HG03575 (cell line): ENCODE results near the gene SMDT1.
"Not testable (repeated sequence)": the region's sequence is repeated elsewhere in the genome, so short reads cannot be mapped to it uniquely, and the experiment has no call there.

Source experiments
- ATAC-seq: cut with Tn5 transposase; IDR thresholded peaks from one replicate; pipeline ENCODE4 v1.9.1; 2021; ENCODE audit not compliant: unreplicated experiment, insufficient number of reproducible peaks, low FRiP score; ENCODE audit errors: extremely low read depth

SMDT1 gene

DNA sequence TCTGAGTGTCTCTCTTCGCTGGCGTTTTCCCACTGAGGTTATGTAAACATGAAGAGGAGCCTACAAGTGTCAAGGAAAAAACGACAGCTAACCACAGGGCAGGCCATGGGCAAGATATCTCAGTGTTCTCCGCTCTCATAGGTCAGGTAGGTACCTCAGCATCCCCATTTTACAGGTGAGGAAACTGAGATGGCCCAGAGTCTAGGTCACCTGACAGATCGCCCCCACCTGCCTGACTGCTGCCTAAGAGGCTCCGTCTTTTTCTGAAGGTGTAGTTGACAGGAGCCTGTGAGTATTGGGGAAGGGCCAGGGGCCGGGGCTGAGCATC, 11.9 kb downstream of the SMDT1 start:
- ATAC-seq = no peak

DNA sequence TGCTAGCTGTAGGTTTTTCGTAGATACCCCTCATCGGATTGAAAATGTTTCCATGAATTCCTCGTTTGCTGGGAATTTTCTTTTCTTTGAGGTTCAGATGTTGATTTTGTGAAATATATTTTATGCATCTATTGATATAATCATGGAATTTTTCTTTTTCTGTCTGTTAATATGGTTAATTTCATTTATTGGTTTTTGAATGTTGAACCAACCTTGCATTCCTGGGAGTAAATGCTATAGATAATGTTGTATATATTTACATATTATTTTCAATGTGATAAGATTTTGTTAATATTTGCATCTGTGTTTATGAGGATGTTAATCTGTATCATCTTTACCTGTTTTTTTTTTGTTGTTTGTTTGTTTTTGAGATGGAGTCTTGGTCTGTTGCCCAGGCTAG, 21.7 kb downstream of the SMDT1 start:
- ATAC-seq = no peak

DNA sequence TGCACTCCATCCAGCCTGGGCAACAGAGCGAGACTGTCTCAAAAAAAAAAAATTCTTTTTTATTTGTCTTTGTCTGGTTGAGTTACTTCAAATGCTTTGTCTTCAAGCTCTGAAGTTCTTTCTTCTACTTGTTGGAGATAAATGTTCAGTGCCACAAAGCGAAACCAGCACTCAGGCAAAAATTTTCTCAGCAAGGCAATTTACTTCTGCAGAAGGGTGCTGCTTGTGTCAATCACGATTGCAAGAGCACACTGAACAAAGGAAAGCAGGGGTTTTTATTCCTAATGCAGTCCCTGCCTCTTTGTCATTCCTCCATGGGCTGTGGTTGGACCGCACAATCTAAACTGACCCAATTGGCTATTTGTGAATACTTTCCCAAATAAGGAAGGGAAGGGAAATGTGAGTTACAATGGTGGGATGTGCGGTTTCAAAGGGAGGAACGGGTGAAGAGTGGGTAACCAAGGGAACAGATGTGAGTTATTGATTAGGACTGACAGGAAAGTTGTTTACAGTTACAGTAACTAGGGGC, 24.9 kb downstream of the SMDT1 start:
- ATAC-seq = not testable (repeated sequence)

DNA sequence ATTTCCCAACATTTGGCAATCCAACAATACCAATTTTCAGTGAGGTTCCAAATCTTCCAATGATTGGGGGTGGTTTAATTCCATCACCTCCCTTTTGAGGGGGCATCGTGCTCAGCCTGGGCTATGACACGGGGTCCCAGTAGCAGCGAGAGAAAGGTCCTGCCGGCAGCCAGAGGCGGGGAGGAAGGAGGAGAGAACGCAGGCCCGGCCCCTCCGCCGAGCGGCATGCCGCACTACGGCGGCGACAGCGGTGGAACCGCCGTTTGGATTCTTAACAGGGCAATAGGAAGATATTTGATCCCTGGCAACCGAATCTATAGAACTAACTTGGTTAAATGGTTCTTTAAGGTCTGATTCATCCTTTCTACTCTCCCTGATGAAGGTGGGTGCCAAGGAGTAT, 29.3 kb downstream of the SMDT1 start:
- ATAC-seq = no peak

DNA sequence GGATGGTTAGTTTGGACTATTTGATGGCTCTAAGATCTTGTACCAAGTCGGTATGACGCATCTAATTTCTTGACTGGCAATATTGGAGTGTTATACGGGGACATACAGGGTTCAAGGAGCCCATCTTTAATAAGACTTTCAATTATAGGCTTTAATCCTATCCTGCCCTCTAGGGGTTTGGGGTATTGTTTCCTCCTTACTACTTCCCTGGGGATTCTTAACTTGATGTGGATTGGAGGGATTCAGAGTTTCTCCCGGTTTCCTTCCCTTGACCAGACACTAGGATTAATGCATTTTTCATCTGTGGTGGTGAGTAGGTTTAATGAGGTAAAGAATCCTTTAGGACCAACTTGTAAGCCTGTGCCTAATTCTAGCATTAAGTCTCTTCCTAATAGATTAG, 32.3 kb downstream of the SMDT1 start:
- no peak for ATAC-seq

DNA sequence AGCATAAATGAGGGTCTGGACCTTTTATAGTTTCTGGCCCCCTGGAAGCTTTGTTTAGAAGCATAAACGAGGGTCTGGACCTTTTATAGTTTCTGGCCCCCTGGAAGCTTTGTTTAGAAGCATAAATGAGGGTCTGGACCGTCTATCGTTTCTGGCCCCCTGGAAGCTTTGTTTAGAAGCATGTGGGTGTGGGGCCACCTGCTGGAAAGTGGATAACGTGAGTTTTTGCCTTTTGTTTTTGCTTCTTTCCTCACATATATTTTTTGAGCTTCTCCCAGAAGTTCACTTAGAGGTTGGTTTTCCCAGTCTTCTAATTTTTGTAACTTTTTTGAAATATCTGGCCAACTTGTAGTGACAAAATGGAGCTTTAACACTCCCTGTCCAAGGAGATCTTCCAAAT, 33.3 kb downstream of the SMDT1 start:
- ATAC-seq = not testable (repeated sequence)

DNA sequence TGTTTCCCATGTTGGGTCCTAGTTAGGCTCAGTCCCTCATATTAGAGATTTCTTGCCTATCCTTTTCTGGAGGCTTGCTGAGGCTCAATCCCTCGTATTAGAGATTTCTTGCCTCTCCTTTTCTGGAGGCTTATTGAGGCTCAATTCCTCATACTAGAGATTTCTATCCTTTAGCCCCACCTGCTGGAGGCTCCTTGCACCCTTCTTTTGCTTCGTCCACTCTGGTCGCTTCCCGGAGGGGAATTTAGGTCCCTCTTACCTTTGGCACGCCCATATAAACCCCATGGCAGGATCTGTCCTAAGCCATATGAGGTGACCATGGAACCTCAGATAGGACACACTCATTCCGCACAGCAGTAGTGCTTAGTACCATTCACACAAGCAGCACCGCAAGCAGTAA, 35.2 kb downstream of the SMDT1 start:
- ATAC-seq = no peak

DNA sequence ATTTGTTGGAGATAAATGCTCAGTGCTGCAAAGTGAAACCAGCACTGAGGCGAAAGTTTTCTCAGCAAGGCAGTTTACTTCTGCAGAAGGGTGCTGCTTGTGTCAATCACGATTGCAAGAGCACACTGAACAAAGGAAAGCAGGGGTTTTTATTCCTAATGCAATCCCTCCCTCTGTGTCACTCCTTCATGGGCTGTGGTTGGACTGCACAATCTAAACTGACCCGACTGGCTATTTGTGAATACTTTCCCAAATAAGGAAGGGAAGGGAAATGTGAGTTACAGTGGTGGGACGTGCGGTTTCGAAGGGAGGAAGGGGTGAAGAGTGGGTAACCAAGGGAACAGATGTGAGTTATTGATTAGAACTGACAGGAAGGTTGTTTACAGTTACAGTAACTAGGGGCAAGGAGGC, 35.9 kb downstream of the SMDT1 start:
- not testable (repeated sequence) for ATAC-seq

DNA sequence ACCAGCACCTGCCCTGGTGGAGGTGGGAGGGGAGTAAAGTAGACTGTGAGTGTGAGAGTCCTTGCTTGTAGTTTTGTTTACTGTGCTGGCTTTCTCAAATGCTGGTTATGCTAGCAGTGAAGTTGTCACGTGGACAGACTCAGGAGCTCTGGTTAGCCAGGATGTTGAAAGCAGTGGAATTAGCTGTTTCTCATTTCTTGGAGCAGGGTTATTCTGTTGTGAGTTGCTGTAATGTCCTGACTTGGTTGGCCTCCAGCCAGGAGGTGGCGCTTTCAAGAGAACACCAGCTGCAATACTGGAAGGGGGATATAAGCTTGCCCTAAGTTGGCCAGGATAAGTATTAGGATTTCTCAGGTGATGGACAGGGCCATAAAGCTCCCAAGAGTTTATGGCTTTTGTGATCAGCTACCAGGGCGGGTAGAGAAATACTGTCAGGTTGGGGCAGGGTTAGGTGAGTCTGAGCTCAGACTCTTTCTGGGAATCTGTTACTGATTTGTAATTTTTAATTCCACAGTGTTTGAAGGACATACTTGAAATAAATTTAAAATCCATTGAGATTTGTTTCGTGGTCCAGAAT, 37.4 kb downstream of the SMDT1 start:
- ATAC-seq = no peak

DNA sequence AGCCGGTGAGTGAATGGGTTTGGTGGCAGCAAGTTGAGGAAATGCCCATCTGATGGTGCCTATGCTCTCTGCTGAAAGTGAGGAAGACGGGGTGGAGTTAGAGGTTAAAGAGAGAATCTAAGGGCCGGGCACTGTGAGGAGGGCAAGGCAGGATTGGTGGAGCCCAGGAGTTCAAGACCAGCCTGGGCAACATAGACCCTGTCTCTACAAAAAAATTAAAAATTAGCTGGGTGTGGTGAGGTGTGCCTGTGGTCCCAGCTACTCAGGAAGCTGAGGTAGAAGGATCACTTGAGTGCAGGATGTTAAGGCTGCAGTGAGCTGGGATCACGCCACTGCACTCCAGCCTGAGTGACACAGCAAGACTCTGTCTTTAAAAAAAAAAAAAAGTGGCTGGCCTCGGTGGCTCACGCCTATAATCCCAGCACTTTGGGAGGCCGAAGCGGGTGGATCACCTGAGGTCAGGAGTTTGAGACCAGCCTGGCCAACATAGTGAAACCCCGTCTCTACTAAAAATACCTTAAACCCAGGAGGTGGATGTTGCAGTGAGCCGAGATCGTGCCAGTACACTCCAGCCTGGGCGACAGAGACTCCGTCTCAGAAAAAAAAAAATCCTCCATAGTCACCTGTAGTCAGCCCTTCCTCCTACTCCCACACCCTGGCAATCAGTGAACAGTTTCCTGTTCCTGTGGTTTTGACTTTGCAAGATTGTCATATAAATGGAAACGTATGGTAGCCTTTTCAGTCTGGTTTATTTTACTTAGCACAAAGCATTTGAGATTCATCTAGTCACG, 40.9 kb downstream of the SMDT1 start:
- not testable (repeated sequence) for ATAC-seq

DNA sequence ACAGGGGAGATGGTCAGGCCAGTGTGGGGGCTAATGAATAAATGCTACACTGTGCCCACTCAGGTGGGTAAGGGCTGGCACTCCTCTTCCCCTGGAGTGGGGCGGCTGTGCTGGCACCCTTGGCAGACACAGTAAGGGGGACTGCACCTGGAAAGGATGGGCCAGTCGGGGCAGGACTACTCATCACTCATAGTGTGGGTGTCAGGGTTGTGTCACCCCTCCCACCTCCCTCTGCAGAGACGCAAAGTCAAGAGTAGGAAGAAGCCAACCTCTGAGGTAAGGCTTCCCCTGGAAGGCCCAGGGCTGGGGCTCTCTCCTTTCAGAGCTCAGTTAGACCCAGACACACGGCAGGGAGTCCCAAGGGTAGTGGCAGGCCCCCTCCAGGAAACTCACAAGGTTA, 44.0 kb downstream of the SMDT1 start:
- not testable (repeated sequence) for ATAC-seq

DNA sequence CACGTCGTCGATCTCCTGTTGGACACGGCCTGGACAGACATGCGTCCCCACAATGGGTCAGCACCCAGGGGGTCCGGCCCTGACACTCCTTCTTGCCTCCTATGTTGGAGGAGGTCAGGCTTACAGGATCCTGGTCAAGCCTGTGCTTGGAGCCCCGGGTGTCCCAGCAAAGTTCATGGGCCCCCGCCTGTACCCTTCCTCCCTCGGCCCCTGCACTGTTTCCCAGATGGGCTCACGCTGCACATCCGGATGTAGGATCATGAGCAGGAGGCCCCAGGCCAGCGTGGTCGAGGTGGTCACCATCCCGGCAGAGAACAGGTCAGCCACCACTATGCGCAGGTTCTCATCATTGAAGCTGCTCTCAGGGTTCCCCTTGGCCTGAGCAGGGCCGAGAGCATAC, 48.1 kb downstream of the SMDT1 start:
- no peak for ATAC-seq

DNA sequence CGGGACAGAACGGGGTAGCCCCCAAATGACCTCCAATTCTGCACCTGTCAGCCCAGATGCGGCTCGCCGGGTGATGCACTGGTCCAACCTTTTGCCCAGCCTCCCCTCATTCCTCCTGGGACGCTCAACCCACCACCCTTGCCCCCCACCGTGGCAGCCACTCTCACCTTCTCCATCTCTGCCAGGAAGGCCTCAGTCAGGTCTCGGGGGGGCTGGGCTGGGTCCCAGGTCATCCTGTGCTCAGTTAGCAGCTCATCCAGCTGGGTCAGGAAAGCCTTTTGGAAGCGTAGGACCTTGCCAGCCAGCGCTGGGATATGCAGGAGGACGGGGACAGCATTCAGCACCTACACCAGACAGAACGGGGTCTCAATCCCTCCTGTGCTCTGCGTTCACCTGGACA, 48.5 kb downstream of the SMDT1 start:
- not testable (repeated sequence) for ATAC-seq

DNA sequence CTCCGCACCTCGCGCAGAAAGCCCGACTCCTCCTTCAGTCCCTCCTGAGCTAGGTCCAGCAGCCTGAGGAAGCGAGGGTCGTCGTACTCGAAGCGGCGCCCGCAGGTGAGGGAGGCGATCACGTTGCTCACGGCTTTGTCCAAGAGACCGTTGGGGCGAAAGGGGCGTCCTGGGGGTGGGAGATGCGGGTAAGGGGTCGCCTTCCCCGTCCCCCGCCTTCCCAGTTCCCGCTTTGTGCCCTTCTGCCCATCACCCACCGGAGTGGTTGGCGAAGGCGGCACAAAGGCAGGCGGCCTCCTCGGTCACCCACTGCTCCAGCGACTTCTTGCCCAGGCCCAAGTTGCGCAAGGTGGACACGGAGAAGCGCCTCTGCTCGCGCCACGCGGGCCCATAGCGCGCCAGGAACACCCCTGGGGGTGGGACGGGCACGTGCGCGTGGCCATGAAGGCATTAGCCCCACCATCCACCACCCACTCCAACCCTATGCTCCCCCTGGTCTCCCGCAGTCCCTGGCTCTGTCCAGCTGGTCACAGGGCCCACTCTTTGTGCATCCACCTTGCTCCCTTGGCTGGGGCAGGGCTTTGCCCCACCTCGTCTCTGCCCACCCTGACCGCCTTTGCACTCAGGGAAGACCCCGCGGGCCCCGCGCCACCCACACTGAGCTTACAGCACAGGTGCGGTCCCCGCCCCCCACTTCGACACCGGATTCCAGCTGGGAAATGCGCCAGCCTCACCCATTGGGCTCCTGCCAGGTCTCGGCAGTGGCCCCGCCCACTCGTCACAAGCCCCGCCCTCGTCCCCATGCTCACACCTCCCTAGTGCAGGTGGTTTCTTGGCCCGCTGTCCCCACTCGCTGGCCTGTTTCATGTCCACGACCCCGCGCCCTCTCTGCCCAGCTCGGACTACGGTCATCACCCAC, 49.5 kb downstream of the SMDT1 start:
- not testable (repeated sequence) for ATAC-seq

DNA sequence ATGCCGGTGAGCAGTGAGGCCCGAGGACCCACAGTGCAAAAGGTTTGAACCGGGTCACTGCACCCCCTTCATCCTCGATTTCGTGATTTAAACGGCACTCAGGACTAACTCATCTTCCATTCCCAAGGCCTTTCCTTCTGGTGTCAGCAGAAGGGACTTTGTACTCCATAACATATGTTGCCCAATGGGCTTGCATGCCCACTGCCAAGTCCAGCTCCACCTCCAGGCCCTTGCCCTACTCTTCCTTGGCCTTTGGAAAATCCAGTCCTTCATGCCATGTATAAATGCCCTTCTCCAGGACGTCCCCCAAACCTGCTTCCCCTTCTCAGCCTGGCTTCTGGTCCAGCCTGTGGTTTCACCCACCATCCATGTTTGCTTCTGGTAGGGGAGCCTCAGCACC, 50.7 kb downstream of the SMDT1 start:
- ATAC-seq = not testable (repeated sequence)

DNA sequence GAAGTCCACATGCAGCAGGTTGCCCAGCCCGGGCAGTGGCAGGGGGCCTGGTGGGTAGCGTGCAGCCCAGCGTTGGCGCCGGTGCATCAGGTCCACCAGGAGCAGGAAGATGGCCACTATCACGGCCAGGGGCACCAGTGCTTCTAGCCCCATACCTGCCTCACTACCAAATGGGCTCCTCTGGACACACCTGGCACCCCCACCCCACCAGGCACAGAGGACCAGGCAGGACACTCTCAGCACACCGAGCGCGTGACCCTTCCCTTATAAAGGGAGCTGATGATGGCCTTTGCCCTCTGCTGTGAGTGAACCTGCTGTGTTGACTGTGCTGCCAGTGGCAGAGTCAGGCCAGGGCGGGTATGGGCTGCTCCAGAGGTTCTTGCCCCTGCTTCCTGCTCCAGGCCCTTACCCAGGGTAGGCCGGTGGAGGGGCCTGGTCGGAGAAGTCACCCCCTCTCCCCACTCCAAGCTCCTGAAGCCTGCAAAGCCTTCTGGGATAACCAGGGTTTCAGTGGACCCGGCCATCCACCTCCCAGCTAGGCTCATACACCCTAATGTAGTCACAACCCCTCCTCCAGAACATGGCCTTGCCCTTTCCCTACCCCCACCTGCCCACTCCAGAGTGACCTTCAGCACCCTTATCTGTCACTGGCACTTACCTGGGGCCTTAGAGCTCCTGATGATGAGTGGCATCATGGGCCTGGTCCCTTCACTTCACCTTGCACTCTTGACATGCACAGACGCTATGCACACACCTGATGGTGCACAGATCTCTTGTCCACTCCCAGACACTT, 51.3 kb downstream of the SMDT1 start, which contains the start of gene CYP2D6:
TSS of gene CYP2D6 (minus strand) at position 172 of the 793 bp plus-strand sequence. CDS start at position 153, 19 bp downstream.
- not testable (repeated sequence) for ATAC-seq

DNA sequence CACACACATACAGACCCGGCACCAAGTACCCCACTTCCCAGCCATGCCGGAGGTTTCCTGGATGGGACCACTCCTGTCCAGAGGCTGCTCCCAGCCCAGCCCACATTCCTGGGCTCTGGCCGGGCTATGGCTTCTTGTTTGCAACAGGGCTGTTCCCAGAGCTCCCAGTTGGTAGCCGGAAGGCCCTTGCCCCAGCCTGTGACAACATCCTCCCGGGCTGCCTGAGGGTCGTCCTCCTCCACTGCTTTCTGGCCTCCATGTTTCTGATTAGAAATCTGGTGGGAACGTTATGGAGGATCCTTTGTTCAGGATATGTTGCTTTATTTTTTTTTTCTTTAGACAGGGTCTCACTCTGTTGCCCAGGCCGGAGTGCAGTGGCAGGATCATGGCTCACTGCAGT, 52.1 kb downstream of the SMDT1 start:
- no peak for ATAC-seq

DNA sequence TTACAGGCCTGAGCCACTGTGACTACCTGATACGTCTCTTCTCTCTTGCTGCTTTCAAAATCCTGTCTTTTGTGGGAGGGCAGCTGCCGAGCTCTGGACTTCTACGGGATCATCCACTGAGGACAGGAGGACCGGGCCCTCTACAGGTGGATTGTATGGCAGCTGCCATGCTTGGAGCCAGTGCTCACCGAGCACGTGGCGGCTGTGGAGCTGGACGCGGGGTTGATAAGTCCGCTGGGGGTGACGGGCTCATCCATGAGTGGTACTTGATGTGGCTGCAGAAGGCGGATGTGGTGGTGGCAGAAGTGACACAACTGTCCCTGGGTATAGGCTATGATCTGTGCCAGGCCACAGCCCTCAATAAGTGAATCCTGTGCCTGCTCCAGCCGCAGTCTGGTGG, 53.0 kb downstream of the SMDT1 start:
- no peak for ATAC-seq
